Measurements from ENCODE around the gene MRS2.

Gene MRS2

GRCh38 chr6:24458941-24459340, 56.2 kb downstream of the MRS2 start:
- Histone ChIP-seq H3K4me3 (no peak overlapping the region), H3K27ac (no peak overlapping the region)
- no peak for TF ChIP-seq CTCF (IDR thresholded peaks at IDR 0.05)
- DNase-seq (ENCODE audit: low spot score), result no peak

GRCh38 chr6:24460966-24461365, 58.2 kb downstream of the MRS2 start:
- Histone ChIP-seq H3K27ac (no peak overlapping the region), H3K4me3 (no peak overlapping the region)
- no peak for TF ChIP-seq CTCF (IDR thresholded peaks at IDR 0.05)
- DNase-seq (ENCODE audit: low spot score), result no peak

GRCh38 chr6:24464253-24465038, 61.7 kb downstream of the MRS2 start:
- H3K4me3 ChIP-seq, result no peak overlapping the region
- no peak overlapping the region for H3K27ac ChIP-seq
- no peak for TF ChIP-seq CTCF (IDR thresholded peaks at IDR 0.05)
- DNase-seq (ENCODE audit: low spot score), result no peak

- no peak for DNase-seq (ENCODE audit: low spot score)
- no peak for TF ChIP-seq CTCF (IDR thresholded peaks at IDR 0.05)
- Histone ChIP-seq H3K4me3 (no peak overlapping the region), H3K27ac (no peak overlapping the region)
These were observed 67.1 kb downstream of the MRS2 start for GRCh38 chr6:24469811-24470210.

DNA sequence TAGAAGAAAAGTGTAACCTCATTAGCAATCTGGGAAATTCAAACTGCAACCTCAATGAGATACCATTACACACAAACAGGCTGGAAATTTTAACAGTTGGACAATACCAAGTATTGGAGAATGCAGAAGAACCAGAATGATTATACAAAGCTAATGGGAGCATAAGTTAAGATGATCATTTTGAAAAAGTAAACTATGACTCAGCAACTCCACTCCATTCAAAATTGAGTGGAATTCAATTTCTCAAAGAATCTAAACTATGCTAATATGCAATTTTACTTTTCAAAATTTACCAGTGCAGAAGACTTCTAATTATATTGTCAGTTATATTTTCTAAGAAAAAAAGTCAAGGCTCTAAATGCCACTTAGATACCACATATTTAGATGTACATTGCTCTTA, 69.4 kb downstream of the MRS2 start:
- no peak for DNase-seq (ENCODE audit: low spot score)
- Histone ChIP-seq H3K4me3 (no peak overlapping the region), H3K27ac (no peak overlapping the region)
- TF ChIP-seq CTCF (IDR thresholded peaks at IDR 0.05), result no peak
